ENCODE results near the gene LINS1.

DNA sequence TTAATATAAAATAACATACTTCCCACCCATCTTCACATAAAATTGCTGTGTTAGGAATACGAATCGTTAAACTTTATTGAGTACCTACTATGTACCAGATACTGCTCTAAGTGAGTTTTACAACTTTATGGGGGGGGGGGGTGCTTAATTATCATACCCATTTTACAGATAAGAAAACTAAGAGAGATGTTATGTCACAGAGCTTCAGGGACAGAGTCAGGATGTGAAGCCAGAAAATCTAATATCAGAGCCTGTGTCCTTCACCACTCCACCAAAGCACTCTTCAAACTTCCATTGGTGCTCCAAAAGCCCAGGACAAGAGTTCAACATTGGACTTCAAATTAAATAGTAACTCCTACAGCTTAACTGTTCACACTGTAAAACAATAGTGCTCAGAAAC, 8.6 kb downstream of the LINS1 start:
- no peak for TF ChIP-seq POLR2A (IDR thresholded peaks at IDR 0.05)
- TF ChIP-seq, protein P1, sequence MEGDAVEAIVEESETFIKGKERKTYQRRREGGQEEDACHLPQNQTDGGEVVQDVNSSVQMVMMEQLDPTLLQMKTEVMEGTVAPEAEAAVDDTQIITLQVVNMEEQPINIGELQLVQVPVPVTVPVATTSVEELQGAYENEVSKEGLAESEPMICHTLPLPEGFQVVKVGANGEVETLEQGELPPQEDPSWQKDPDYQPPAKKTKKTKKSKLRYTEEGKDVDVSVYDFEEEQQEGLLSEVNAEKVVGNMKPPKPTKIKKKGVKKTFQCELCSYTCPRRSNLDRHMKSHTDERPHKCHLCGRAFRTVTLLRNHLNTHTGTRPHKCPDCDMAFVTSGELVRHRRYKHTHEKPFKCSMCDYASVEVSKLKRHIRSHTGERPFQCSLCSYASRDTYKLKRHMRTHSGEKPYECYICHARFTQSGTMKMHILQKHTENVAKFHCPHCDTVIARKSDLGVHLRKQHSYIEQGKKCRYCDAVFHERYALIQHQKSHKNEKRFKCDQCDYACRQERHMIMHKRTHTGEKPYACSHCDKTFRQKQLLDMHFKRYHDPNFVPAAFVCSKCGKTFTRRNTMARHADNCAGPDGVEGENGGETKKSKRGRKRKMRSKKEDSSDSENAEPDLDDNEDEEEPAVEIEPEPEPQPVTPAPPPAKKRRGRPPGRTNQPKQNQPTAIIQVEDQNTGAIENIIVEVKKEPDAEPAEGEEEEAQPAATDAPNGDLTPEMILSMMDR (IDR thresholded peaks at IDR 0.05): no peak
